Stomach (tissue), 4 donors: ENCODE results near the gene R3HDM2.

Experiments used
- CTCF ChIP-seq, 7 experiments: fragments of 450-650 bp in 4 of 7; fragments of 200-600 bp in 3 of 7; sonication (generic) in 3 of 7; IDR thresholded peaks; one replicate each; pipeline ENCODE4 v1.5.1; 2016 to 2019; ENCODE audit warnings: antibody characterized with exemption in 7 of 7, control low read depth in 2 of 7, mild to moderate bottlenecking in 1 of 7
- EP300 ChIP-seq: sonication (generic); formaldehyde crosslinking; IDR thresholded peaks from one replicate; pipeline ENCODE4 v1.6.1; 2017; ENCODE audit warnings: antibody characterized with exemption
- POLR2A ChIP-seq, 4 donors: fragments of 450-650 bp; IDR thresholded peaks; one replicate each; pipeline ENCODE4 v1.6.1; 2016; ENCODE audit warnings: antibody characterized with exemption in 4 of 4, control low read depth in 2 of 4, mild to moderate bottlenecking in 1 of 4, moderate library complexity in 1 of 4
- POLR2AphosphoS5 ChIP-seq, 3 donors: sonication (generic); formaldehyde crosslinking; IDR thresholded peaks; one replicate each; pipeline ENCODE4 v1.6.1; 2016; ENCODE audit warnings: antibody characterized with exemption in 3 of 3

GRCh38 chr12:57419495-57419894, 11.3 kb downstream of the R3HDM2 start:
- TF ChIP-seq CTCF (IDR thresholded peaks at IDR 0.05) (no peak), POLR2A (IDR thresholded peaks at IDR 0.05) (no peak), EP300 (no peak), POLR2AphosphoS5 (IDR thresholded peaks at IDR 0.05) (no peak)
